GM21447 (cell line): Measurements from ENCODE around the gene BRK1.
"Not testable (repeated sequence)": the region's sequence is repeated elsewhere in the genome, so short reads cannot be mapped to it uniquely, and the experiment has no call there.

Experiments
- ATAC-seq: cut with Tn5 transposase; IDR thresholded peaks from one replicate; pipeline ENCODE4 v1.9.1; 2021; ENCODE audit not compliant: unreplicated experiment

Gene BRK1

DNA sequence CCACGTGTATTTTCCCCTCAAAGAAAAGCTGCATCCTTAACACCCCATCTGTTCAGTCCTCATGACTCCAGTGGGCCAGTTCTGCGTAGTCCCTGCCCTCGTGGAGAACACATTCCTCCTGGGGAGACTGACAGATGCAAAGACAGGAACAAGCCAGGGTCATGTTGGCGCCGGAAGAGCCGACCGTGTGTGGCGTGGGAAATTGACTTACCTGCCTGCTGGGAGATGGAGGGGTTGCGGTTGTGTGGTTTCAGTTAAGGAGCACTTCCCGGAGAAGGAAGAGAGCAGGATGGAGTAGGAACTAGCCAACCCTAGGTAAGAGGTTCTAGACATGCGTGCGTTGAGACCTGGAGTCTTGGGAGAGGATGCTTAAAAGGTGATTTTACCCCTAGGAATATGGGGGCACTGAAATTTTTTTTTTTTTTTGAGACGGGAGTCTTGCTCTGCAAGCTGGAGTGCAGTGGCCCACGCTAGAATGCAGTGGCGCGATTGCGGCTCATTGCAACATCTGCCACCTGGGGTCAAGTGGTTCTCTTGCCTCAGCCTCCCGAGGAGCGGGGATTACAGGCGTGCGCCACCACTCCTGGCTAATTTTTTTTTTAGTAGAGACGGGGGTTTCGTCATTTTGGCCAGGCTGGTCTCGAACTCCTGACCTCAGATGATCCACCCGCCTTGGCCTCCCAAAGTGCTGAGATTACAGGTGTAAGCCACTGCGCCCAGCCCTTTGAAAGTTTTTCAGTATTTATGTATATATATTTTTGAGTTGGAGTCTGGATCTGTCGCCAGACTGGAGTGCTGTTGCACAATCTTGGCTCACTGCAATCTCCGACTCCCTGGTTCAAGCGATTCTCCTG lies 27.5 kb downstream of the BRK1 start:
- ATAC-seq: no peak

- ATAC-seq: no peak
These were observed 30.2 kb downstream of the BRK1 start for GRCh38 chr3:10145685-10146084.

- ATAC-seq: no peak
These were observed 33.8 kb downstream of the BRK1 start for GRCh38 chr3:10149226-10149625.

GRCh38 chr3:10150987-10151386 lies 35.5 kb downstream of the BRK1 start:
- ATAC-seq: no peak

GRCh38 chr3:10154335-10155122 lies 39.1 kb downstream of the BRK1 start:
- ATAC-seq: no peak

DNA sequence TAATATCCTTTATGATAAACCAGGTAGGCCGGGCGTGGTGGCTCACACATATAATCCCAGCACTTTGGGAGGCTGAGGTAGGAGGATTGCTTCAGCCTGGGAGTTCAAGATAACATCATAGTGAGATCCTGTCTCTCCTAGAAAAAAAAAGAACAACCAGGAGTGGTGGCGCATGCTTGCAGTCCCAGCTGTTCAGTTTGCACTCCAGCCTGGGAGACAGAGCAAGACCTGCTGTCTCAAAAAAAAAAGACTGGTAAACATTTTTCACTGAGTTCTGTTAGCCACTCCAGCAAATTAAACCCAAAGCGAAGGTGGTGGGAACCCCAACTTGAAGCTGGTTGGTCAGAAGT lies 39.6 kb downstream of the BRK1 start:
- ATAC-seq: no peak

DNA sequence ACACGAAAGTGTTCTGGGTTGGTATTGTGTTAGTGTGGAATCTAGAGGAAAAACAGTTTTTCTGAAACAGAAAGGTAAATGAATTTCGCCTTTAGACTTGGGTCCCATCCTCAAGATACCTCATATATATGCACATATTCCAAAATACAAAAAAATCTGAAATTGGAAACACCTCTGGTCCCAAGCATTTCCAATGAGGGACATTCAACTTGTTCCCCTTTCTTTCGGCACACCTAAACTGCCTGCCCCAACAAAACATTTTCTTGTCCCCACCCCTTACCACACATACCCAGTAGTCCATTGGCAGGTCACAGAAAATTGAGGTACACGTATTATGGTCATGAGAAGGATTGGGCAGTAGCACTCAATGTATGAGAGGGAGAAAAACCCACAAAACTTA lies 40.2 kb downstream of the BRK1 start:
- ATAC-seq: no peak

GRCh38 chr3:10157031-10157430 lies 41.6 kb downstream of the BRK1 start:
- ATAC-seq: no peak

- not testable (repeated sequence) for ATAC-seq
These were observed 43.1 kb downstream of the BRK1 start for GRCh38 chr3:10158555-10158954.

GRCh38 chr3:10160346-10160745 lies 44.9 kb downstream of the BRK1 start:
- ATAC-seq: no peak

- ATAC-seq: no peak
These were observed 45.5 kb downstream of the BRK1 start for GRCh38 chr3:10160925-10161324.

DNA sequence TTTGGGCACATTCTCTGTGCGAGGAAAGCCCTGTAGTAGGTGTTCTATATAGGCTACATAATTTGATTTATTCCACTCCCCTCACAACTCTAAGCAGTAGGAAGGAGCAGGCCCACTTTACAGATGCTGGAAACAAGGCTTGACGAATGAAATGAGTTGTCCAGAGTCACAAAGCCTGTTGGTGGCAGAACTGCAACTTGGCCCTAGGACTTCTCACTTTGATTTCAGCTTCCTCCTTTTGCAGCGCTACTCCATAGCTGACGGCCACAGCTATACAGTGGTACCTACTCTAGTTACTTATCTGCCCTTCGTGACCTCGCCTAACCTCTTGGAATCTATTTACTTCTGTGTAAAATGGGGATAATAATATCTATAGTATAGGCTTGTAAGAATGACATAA lies 46.7 kb downstream of the BRK1 start:
- no peak for ATAC-seq

GRCh38 chr3:10164201-10164545 lies 48.7 kb downstream of the BRK1 start:
- not testable (repeated sequence) for ATAC-seq

DNA sequence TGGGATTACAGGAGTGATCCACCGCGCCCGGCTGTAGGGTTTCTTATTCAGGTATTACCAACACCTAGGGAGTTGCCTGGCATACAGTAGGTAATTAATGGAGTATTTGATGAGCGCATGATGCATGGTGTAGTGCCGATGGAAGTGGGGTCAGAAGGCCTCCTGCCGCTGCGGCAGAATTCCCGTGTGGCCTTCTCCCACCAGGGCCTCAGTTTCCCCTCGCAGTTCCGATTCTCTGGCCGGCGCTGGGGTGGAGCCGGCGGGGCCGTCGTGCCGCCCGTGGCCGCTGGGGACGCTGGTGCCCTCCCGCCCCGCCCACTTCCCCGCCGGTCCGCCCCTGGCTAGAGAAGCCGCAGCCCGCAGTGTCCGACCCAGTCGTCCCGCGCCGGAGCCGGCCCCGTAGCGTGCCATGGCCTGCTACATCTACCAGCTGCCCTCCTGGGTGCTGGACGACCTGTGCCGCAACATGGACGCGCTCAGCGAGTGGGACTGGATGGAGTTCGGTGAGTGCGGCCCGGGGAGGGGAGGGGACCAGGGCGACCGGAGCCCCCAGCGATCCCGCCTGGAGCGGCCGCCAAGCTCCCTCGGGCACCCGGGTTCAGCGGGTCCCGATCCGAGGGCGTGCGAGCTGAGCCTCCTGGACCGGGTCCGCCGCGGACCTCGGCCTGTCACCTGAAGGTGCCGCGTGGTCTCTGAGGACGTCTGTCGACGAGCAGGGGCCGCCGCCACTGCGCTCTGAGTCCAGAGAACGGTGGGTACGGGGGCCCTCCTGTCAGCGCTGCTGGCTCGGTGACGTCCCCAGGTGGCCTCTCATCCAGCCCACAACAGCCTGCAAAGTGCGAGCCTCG lies 49.3 kb downstream of the BRK1 start, which contains the start of gene IRAK2:
TSS of gene IRAK2 (plus strand) at position 374 of the 848 bp plus-strand sequence. CDS start at position 410, 36 bp downstream.
- peak; percentile 81 for ATAC-seq

- ATAC-seq: no peak
These were observed 50.7 kb downstream of the BRK1 start for GRCh38 chr3:10166213-10166604.

DNA sequence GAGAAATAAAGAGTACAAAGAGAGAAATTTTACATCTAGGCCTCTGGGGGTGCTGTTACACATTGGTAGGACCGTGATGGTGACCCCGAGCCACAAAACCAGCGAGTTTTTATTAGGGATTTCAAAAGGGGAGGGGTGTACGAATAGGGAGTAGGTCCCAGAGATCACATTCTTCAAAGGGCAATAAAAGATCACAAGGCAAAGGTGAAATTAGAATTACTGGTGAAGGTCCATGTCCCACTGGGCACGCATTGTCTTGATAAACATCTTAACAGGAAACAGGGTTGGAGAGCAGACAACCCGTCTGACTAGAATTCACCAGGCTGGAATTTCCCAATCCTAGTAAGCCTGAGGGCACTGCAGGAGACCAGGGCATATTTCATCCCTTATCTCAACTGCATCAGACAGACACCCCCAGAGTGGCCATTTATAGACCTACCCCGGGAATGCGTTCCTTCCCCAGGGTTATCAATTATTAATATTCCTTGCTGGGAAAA lies 53.6 kb downstream of the BRK1 start:
- no peak for ATAC-seq

GRCh38 chr3:10170915-10171478 lies 55.5 kb downstream of the BRK1 start:
- no peak for ATAC-seq

- no peak for ATAC-seq
These were observed 57.8 kb downstream of the BRK1 start for GRCh38 chr3:10173095-10173925.

GRCh38 chr3:10173926-10174435 lies 58.5 kb downstream of the BRK1 start:
- no peak for ATAC-seq

GRCh38 chr3:10175334-10175733 lies 59.9 kb downstream of the BRK1 start:
- not testable (repeated sequence) for ATAC-seq
